Activated T-helper 1 cell treated with Interleukin-2 at 50 U/mL for 16 hours (primary cell): ENCODE results near the gene NMT2.
"Not testable (repeated sequence)": the region's sequence is repeated elsewhere in the genome, so short reads cannot be mapped to it uniquely, and the experiment has no call there.

ENCODE experiments used
- DNase-seq: peaks from one replicate; pipeline ENCODE4 v3.0.0-alpha.2; 2020; ENCODE audit warnings: low read depth

NMT2 gene

DNA sequence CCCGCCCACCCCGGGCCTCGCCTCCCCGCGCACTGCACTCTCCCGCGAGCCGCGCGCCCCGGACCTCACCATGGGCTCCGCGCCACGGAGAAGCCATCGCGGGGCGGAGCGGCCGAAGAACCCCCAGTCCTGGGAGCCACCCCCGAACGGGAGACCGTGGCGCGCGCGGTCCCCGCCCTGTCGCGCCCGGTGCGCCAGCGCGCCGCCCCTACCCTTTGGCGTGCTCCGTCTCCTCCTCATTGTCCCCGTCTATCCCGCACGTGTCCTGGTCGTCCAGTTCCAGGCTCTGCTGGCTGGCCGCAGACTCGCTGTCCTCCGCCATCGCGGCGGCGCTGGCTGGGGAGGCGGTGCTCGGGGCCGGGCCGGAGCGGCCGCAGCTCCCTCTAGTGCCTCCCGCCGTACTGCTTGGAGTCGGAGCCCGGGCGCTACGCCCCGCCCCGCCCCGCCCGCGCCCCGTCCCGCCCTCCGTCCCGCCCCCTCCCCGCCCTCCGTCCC lies at the start of gene NMT2:
NMT2 (minus strand) TSS at position 403 of the 495 bp plus-strand sequence; CDS start at position 322, 81 bp downstream.
- DNase-seq = no peak

- DNase-seq = no peak
These were observed 48.2 kb upstream of the NMT2 start for GRCh38 chr10:15216700-15217099.

DNA sequence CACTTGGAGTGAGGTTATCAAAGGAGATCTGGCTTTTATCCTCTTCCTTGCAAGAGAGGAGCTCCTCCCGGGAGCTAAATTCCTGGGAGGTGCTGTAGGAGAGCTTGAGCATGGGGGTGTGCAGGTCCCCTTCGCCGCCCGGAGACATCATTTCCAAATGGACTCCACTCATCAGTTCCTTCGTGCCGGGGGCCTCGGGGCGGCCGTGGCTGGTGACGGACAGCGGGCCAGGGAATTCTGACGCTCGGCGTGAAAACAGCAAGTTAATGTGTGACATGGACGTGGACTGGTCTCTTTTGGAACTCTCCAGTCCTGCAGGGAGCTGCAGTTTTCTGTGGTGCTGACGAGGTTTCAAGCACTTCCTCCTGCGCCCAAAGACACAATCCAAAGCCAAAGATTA lies 45.7 kb upstream of the NMT2 start:
- DNase-seq = no peak

GRCh38 chr10:15213461-15213861 lies 45.0 kb upstream of the NMT2 start:
- no peak for DNase-seq

GRCh38 chr10:15211464-15211979 lies 43.0 kb upstream of the NMT2 start:
- no peak for DNase-seq

DNA sequence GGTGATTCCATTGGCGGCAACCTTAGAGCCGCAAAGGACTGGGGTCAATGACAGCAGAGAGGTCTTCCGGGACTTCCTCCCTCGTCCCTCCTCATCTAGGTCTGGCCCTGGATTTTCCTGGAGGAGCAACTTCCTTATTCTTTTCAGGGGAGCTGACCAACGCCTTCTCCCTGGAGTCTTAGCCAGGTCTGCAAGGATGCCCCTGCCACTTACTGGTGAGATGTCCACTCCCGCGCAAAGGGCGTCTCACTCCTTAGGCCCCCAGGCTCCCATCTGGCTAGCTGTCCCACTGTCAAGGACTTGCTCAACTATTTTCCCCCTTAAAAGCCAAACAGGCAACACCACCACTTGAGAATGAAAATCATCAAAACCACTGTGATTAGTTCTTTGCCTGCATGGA lies 42.0 kb upstream of the NMT2 start:
- no peak for DNase-seq

GRCh38 chr10:15209827-15210509 lies 41.5 kb upstream of the NMT2 start:
- DNase-seq = peak; percentile 63

DNA sequence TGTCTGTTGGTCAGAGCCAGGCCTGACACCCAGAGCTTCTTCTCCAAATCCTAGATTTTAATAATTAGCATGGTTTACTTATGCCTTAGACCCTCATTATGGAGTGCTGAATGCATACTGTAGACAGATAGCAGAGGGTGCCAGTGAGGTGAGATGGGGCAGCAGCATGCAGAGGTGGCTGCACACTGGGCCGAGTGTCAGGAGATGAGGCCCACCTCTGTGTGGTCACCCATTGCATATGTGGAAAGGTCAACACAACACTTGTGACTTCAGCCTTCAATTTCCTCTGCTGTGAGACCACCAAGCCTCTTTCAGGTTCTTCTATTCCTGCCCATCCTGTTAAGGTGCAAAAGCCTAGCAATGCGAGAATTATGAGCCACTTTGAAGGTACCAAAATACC lies 39.7 kb upstream of the NMT2 start:
- DNase-seq = no peak

DNA sequence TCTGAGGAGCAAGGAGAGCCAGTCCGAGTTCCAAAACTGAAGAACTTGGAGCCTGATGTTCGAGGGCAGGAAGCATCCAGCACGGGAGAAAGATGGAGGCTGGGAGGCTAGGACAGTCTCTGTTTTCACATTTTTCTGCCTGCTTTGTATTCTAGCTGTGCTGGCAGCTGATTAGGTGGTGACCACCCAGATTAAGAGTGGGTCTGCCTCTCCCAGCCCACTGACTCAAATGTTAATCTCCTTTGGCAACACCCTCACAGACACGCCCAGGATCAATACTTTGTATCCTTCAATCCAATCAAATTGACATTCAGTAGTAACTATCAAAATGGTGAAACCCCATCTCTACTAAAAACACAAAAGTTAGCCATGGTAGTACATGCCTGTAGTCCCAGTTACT lies 38.9 kb upstream of the NMT2 start:
- DNase-seq = not testable (repeated sequence)

DNA sequence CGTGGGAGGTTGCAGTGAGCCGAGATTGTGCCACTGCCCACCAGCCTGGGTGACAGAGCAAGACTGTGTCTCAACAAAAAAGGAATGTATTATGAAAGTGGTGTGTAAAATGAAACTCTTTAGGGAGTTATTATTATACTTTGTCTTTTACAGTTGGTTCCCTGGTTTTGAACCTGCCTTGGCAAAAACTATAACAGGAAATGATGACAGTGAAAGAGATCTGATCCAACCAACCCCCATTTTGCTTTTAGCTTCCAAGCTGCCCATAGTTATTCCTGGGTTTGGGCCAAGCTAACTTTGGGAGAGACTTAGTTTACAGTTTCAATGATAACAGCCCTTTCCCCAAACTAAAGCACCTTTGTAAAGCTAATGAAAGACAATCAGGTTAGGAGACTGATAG lies 34.1 kb upstream of the NMT2 start:
- no peak for DNase-seq

- not testable (repeated sequence) for DNase-seq
These were observed 33.8 kb upstream of the NMT2 start for GRCh38 chr10:15202301-15202621.

DNA sequence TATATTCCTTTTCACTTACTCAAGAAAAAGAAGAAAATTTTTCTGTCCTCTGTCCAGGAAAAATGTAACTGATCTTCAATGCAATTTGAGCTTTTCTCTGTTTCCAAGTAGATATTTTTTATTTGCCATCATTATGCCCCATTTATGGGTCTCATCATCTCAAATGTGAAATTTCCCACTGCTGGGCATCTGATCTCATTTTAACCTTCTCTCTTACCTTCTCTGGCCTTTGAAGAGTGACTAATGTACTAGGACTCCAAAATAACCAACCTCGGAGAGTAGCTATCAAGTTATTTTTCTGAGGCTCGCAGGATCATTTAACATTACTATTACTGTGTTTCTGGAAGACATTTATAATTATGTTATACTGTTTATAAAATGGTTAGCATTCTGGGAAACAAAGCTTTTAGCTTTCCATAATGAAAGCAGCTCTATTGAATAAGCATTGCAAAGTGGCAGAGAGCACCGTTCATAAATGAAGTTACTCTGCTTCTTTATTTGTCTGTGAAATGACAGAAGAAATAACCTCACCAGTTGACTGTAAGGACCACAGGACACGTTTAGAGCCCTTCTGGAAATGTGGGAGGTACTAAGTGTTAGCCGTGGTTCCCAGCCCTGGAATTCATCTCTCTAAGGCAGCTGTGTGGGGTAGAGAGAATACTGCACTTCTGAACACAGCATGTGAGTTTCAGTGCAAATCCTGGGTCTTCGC lies 33.3 kb upstream of the NMT2 start:
- no peak for DNase-seq

DNA sequence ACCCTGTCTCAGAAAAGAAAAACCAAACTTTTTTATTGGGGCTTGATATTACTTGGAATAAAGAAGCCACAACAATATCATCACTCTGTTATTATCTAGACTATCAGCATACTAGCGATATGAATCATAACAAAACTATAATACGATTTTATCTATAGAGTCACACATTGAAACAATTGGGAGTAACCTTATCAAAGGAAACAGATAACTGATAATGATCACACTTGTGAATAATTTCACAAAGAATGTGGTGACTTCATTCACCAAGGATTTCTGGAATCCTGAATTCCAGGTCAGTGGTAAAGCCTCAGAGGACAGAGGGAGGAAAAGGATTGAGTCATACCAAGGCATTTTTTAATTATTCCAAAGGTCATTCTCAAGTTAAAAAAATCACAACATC lies 32.1 kb upstream of the NMT2 start:
- DNase-seq = no peak

- DNase-seq = no peak
These were observed 29.4 kb upstream of the NMT2 start for GRCh38 chr10:15197911-15198310.

DNA sequence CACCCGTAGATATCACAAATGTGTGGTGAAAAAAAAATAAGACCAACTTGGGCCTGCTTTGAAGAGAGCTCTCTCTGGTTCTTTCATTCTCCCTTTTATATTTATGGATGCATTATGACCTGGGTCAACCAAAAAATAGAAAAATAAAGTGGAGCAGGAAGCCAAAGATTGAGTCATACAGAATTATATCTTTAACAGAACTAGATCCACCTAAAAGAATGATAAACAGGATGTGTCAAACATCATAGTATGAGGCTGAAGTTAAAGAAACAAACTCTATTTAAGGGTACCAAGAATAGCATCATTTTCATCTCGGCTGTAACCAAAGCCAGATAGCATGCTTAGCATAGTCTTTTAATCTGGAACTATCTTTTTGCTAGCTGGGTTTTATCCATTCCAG lies 28.8 kb upstream of the NMT2 start:
- DNase-seq = no peak

GRCh38 chr10:15196021-15196834 lies 27.7 kb upstream of the NMT2 start:
- DNase-seq = no peak

DNA sequence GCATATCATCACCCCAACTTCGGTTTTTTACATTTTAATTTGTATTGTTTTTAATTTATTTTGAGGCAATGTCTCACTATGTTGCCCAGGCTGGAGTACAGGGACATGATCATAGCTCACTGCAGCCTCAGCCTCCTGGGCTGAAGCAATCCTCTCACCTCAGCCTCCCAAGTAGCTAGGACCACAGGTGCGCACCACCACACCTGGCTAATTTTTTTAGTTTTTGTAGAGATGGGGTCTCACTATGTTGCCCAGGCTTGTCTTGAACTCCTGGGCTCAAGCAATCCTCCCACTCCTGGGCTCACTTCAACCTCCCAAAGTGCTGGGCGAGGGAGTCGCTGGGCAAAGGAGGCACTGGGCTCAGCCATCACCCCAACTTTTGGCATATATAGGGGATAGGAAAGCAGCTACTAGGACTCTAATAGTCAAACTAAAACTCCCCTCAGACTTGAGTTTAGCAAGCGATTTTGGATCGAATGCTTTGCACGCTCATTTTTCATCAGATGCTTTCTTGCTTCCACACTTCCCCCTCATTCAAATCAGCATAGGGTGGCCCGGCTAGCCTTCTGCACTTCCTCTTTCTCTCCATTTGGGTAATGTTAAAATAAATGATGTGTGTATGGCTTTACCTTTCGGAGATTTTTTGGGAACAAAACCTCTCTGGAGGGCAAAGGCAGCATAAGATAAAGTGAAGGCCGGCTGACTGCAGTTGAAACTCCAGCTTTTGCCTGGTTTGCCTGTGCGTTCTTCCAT lies 20.8 kb upstream of the NMT2 start:
- no peak for DNase-seq

DNA sequence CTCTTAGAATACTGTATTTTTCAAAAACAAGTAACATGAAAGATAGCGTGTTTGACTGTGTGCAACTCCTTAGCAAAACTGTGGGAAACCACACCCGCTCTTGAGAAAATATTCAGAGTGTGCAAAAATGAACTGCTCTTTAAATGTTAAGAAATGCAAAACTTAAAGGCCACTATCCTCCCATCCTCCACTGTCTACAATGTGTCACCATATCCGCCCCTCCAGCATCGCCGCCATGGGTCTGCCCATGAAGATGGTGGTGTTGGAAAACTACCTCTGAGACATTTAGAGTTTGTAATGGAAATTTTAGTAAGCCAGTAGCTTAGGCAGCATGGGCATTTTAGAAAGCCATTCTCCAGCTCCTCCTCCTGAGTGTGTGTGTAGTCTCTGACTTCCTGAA lies 20.1 kb upstream of the NMT2 start:
- no peak for DNase-seq

DNA sequence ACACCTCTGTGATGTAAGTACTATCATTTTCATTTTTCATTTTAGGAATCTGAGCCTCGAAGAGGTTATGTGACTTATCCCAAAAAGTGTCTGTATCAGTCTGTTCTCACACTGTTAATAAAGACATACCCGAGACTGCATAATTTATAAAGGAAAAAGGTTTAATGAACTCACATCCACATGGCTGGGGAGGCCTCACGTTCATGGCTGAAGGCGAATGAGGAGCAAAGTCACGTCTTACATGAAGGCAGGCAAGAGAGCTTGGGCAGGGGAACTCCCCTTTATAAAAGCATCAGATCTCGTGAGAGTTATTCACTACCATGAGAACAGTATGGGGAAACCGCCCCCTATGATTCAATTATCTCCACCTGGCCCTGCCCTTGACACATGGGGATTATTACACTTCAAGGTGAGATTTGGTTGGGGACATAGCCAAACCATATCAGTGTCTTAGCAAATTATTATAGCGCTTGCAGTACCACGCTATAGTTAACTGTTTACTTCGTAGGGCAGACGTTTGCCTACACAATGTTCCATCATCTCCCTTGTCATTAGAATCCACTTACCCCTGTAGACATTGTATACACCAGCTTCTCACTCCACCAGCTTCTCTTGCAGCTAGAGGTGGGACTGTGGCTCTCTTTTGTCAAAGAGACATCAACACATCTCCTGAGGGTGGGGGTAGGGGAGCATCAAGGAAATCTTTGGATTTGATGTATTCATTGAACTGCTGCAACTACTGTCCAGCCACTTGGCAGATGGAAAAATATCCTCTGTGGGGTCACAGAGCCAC lies 15.4 kb upstream of the NMT2 start:
- DNase-seq = no peak

DNA sequence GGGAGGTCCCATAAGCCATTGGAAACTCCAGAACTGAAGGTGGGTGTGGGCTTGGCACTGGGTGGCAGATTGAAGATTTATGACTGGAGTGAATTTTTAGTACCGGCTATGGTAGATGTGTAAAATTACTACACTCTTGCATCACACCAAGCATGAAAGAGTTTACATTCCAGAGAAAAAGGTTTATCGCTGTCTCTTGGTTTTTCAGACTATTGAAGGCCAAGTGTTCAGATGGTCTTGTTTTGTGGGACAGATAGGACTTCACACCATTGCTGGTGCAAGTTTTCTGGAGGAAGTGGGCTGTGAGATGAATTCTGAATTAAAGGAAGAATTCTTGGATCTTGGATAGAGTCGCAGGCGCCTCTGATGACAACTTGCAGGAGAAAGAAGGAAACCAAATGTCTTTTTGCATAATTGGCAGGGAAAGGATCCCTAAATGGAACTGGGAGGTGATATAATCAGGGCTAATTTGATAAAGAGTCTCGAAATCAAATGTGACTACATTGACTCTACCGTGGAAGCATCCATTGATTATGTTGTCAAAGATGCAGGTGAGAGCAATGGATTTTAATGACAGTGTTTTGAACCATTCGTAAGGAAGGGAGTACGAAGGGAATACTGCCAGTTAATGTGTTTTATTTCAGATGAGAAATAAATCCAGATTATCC lies 14.2 kb upstream of the NMT2 start:
- no peak for DNase-seq
